WTC11 (cell line): Measurements from ENCODE around the gene ANAPC7. TPM values are rescaled to one million over a fixed set of nuclear protein-coding genes. Genes with fewer than 3 reads are reported as not detected.

Experiments used
- ATAC-seq: fragments of 200-7000 bp; cut with Tn5 transposase; 2 replicates; pipeline ENCODE4 v1.10.0; 2021; ENCODE audit warnings: mild to moderate bottlenecking, moderate library complexity
- CTCF ChIA-PET: fragments of 300-600 bp; sonication (Branson Sonifier 250); formaldehyde crosslinking; loops from one replicate; lab custom pipeline; 2021; ENCODE audit warnings: antibody characterized with exemption; lab: Charles Lee
- POLR2A ChIA-PET: fragments of 350-600 bp; sonication (Branson Sonifier 250); formaldehyde crosslinking; loops from one replicate; lab custom pipeline; 2021; ENCODE audit warnings: antibody characterized with exemption; lab: Charles Lee
- DNase-seq: peaks from one replicate; pipeline ENCODE4 v3.0.0; 2021; ENCODE audit warnings: low spot score
- H3K27ac Mint-ChIP-seq: 2 replicates; pipeline ENCODE4 v1.8.0; 2021; ENCODE audit warnings: mixed read lengths
- H3K27me3 Mint-ChIP-seq: 2 replicates; pipeline ENCODE4 v1.8.0; 2021; ENCODE audit warnings: low read depth, mild to moderate bottlenecking, moderate library complexity, mixed read lengths
- H3K36me3 Mint-ChIP-seq: 2 replicates; pipeline ENCODE4 v1.8.0; 2021; ENCODE audit warnings: mixed read lengths
- H3K4me1 Mint-ChIP-seq: 2 replicates; pipeline ENCODE4 v1.8.0; 2022; ENCODE audit warnings: mixed read lengths
- H3K4me3 Mint-ChIP-seq: 2 replicates; pipeline ENCODE4 v1.8.0; 2021; ENCODE audit warnings: mild to moderate bottlenecking, moderate library complexity, mixed read lengths
- H3K9me3 Mint-ChIP-seq: 2 replicates; pipeline ENCODE4 v1.8.0; 2021; ENCODE audit warnings: mixed read lengths
- ARID4B ChIP-seq: sonication (generic); formaldehyde crosslinking; IDR thresholded peaks from 2 replicates; pipeline ENCODE4 v1.8.0; 2023; ENCODE audit warnings: missing genetic modification reagents, mild to moderate bottlenecking, borderline replicate concordance
- E2F1 ChIP-seq: sonication (generic); formaldehyde crosslinking; IDR thresholded peaks from 2 replicates; pipeline ENCODE4 v1.8.0; 2022; ENCODE audit warnings: mild to moderate bottlenecking, missing genetic modification reagents
- FOXJ3 ChIP-seq: sonication (generic); formaldehyde crosslinking; IDR thresholded peaks from 2 replicates; pipeline ENCODE4 v1.9.0; 2021; ENCODE audit warnings: missing genetic modification reagents, mild to moderate bottlenecking, borderline replicate concordance
- FOXK1 ChIP-seq: sonication (generic); formaldehyde crosslinking; IDR thresholded peaks from 2 replicates; pipeline ENCODE4 v1.8.0; 2022; ENCODE audit warnings: mild to moderate bottlenecking, moderate library complexity, missing genetic modification reagents
- GRHL2 ChIP-seq: fragments of 250-450 bp; sonication (Bioruptor Pico); IDR thresholded peaks from 2 replicates; pipeline ENCODE4 v1.8.0; 2022; ENCODE audit warnings: mild to moderate bottlenecking, moderate library complexity; ENCODE audit not compliant: insufficient replicate concordance, severe bottlenecking
- NFE2L1 ChIP-seq: sonication (generic); formaldehyde crosslinking; IDR thresholded peaks from 2 replicates; pipeline ENCODE4 v1.8.1; 2023; ENCODE audit warnings: missing genetic modification reagents
- NR2C2 ChIP-seq: sonication (generic); formaldehyde crosslinking; IDR thresholded peaks from 2 replicates; pipeline ENCODE4 v1.8.0; 2022; ENCODE audit warnings: mild to moderate bottlenecking, missing genetic modification reagents
- PRDM15 ChIP-seq: sonication (generic); formaldehyde crosslinking; IDR thresholded peaks from 2 replicates; pipeline ENCODE4 v1.8.0; 2022; ENCODE audit warnings: missing genetic modification reagents
- TCF7 ChIP-seq: sonication (generic); formaldehyde crosslinking; IDR thresholded peaks from 2 replicates; pipeline ENCODE4 v1.8.0; 2022; ENCODE audit warnings: mild to moderate bottlenecking, low read depth, missing genetic modification reagents, moderate library complexity
- ZBTB21 ChIP-seq: sonication (generic); formaldehyde crosslinking; IDR thresholded peaks from 2 replicates; pipeline ENCODE4 v1.8.1; 2023; ENCODE audit warnings: mild to moderate bottlenecking, missing genetic modification reagents, borderline replicate concordance
- ZNF121 ChIP-seq: sonication (generic); formaldehyde crosslinking; IDR thresholded peaks from 2 replicates; pipeline ENCODE4 v1.8.0; 2023; ENCODE audit warnings: missing genetic modification reagents
- ZNF219 ChIP-seq: sonication (generic); formaldehyde crosslinking; IDR thresholded peaks from 2 replicates; pipeline ENCODE4 v1.8.0; 2023; ENCODE audit warnings: missing genetic modification reagents, mild to moderate bottlenecking, borderline replicate concordance
- ZNF263 ChIP-seq: sonication (generic); formaldehyde crosslinking; IDR thresholded peaks from 2 replicates; pipeline ENCODE4 v1.8.1; 2022; ENCODE audit warnings: low read depth, mild to moderate bottlenecking, moderate library complexity, missing genetic modification reagents
- ZNF416 ChIP-seq: fragments of 250-450 bp; sonication (Bioruptor Pico); IDR thresholded peaks from 2 replicates; pipeline ENCODE4 v1.9.0; 2021; ENCODE audit warnings: mild to moderate bottlenecking, inconsistent platforms
- ZNF671 ChIP-seq: fragments of 250-450 bp; sonication (Bioruptor Pico); IDR thresholded peaks from 2 replicates; pipeline ENCODE4 v1.8.0; 2021; ENCODE audit warnings: mild to moderate bottlenecking
- total RNA-seq: library from RNA; stranded (reverse); gene quantifications from 3 replicates; pipeline ENCODE4 v1.2.3, GENCODE V29; 2021
- TF ChIP-seq, protein P1 (sequence below): sonication (generic); formaldehyde crosslinking; IDR thresholded peaks from 2 replicates; pipeline ENCODE4 v1.8.1; 2023; ENCODE audit warnings: mild to moderate bottlenecking, missing genetic modification reagents, borderline replicate concordance
- TF ChIP-seq, protein P2 (sequence below): fragments of 250-450 bp; sonication (Bioruptor Pico); IDR thresholded peaks from 2 replicates; pipeline ENCODE4 v1.9.0; 2021; ENCODE audit warnings: mild to moderate bottlenecking, borderline replicate concordance

Gene ANAPC7
- total RNA-seq, 1 experiment from 2014 or later: 93.4 TPM

DNA sequence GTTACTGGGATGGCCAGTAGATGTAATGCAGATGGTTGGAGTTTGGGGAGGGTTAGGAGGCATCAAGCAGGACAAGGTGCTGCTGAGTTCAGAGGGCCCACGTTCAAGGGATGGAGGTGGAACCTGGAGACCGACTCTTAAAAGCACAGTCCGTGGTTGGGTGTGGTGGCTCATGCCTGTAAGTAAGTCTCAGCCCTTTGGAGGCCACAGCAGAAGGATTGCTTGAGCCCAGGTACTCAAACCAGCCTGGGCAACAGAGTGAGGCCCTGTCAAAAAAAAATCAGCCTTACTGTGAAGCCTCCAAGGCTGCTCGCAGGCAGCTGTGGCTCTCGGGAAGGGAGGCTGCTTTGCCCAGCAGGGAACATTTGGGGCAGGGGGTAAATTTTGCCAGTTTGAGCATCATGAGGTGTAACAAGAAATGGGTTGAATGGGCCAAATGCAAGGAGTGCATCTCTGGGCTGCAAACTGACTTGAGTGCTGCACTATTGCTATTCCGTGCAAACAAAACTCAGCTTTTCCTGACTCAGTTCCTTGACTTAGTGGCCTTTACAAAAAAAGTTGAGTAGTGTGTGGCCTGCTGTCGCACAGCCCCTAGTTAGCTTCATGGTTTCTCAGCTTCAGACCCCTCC is 55.0 kb downstream of the ANAPC7 start (continued):
- TF ChIP-seq, protein P1, sequence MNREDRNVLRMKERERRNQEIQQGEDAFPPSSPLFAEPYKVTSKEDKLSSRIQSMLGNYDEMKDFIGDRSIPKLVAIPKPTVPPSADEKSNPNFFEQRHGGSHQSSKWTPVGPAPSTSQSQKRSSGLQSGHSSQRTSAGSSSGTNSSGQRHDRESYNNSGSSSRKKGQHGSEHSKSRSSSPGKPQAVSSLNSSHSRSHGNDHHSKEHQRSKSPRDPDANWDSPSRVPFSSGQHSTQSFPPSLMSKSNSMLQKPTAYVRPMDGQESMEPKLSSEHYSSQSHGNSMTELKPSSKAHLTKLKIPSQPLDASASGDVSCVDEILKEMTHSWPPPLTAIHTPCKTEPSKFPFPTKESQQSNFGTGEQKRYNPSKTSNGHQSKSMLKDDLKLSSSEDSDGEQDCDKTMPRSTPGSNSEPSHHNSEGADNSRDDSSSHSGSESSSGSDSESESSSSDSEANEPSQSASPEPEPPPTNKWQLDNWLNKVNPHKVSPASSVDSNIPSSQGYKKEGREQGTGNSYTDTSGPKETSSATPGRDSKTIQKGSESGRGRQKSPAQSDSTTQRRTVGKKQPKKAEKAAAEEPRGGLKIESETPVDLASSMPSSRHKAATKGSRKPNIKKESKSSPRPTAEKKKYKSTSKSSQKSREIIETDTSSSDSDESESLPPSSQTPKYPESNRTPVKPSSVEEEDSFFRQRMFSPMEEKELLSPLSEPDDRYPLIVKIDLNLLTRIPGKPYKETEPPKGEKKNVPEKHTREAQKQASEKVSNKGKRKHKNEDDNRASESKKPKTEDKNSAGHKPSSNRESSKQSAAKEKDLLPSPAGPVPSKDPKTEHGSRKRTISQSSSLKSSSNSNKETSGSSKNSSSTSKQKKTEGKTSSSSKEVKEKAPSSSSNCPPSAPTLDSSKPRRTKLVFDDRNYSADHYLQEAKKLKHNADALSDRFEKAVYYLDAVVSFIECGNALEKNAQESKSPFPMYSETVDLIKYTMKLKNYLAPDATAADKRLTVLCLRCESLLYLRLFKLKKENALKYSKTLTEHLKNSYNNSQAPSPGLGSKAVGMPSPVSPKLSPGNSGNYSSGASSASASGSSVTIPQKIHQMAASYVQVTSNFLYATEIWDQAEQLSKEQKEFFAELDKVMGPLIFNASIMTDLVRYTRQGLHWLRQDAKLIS (CRISPR knock-in tag): no peak
- TF ChIP-seq ZNF121 (CRISPR knock-in tag) (no peak), TCF7 (CRISPR knock-in tag) (no peak), E2F1 (CRISPR knock-in tag) (no peak), ZBTB21 (CRISPR knock-in tag) (no peak), GRHL2 (CRISPR knock-in tag) (no peak)

GRCh38 chr12:110347767-110348166 is 55.7 kb downstream of the ANAPC7 start:
- POLR2A ChIA-PET: no interaction called here
- no peak overlapping the region for H3K4me3 Mint-ChIP-seq
- H3K4me1 Mint-ChIP-seq: no peaks in the 10 kb centered on the region
- H3K27me3 Mint-ChIP-seq: no peaks in the 10 kb centered on the region
- no peak overlapping the region for H3K27ac Mint-ChIP-seq
- DNase-seq (no peak), ATAC-seq (no peak)
- CTCF ChIA-PET: interaction anchor here (3.1 kb wide), 1 partner anchor 84 kb away, joined by 13 read pairs; no protein-coding TSS in a partner anchor
- no peaks in the 10 kb centered on the region for H3K9me3 Mint-ChIP-seq
- H3K36me3 Mint-ChIP-seq: peaks cover 64% of the 10 kb centered on the region
- no peak for TF ChIP-seq ZNF263 (CRISPR knock-in tag)
- no peak for TF ChIP-seq FOXK1 (CRISPR knock-in tag)
- no peak for TF ChIP-seq PRDM15 (CRISPR knock-in tag)
- no peak for TF ChIP-seq ZNF416
- TF ChIP-seq ARID4B (CRISPR knock-in tag): no peak
- TF ChIP-seq NFE2L1 (CRISPR knock-in tag): no peak
- TF ChIP-seq NR2C2 (CRISPR knock-in tag): no peak
- no peak for TF ChIP-seq FOXJ3 (CRISPR knock-in tag)
- TF ChIP-seq, protein P2, sequence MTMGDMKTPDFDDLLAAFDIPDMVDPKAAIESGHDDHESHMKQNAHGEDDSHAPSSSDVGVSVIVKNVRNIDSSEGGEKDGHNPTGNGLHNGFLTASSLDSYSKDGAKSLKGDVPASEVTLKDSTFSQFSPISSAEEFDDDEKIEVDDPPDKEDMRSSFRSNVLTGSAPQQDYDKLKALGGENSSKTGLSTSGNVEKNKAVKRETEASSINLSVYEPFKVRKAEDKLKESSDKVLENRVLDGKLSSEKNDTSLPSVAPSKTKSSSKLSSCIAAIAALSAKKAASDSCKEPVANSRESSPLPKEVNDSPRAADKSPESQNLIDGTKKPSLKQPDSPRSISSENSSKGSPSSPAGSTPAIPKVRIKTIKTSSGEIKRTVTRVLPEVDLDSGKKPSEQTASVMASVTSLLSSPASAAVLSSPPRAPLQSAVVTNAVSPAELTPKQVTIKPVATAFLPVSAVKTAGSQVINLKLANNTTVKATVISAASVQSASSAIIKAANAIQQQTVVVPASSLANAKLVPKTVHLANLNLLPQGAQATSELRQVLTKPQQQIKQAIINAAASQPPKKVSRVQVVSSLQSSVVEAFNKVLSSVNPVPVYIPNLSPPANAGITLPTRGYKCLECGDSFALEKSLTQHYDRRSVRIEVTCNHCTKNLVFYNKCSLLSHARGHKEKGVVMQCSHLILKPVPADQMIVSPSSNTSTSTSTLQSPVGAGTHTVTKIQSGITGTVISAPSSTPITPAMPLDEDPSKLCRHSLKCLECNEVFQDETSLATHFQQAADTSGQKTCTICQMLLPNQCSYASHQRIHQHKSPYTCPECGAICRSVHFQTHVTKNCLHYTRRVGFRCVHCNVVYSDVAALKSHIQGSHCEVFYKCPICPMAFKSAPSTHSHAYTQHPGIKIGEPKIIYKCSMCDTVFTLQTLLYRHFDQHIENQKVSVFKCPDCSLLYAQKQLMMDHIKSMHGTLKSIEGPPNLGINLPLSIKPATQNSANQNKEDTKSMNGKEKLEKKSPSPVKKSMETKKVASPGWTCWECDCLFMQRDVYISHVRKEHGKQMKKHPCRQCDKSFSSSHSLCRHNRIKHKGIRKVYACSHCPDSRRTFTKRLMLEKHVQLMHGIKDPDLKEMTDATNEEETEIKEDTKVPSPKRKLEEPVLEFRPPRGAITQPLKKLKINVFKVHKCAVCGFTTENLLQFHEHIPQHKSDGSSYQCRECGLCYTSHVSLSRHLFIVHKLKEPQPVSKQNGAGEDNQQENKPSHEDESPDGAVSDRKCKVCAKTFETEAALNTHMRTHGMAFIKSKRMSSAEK (CRISPR knock-in tag): no peak
- TF ChIP-seq ZNF219 (CRISPR knock-in tag): no peak
- TF ChIP-seq ZNF671 (CRISPR knock-in tag): no peak
